Activated CD8-positive, alpha-beta memory T cell treated with anti-CD3 and anti-CD28 coated beads, Interleukin-2, amount 50 U/mL, for 48 hours (primary cell): ENCODE measurements around the gene SMTN.
"Not testable (repeated sequence)": the region's sequence is repeated elsewhere in the genome, so short reads cannot be mapped to it uniquely, and the experiment has no call there.

Experiments
- DNase-seq: peaks from one replicate; pipeline ENCODE4 v3.0.0-alpha.2; 2020

SMTN gene

GRCh38 chr22:31080848-31081649 is at the start of gene SMTN:
Gene SMTN (plus strand): TSS chr22:31081318. CDS start chr22:31083259, 1,941 bp downstream.
- DNase-seq: peak; percentile 95

- DNase-seq: no peak
Observed at GRCh38 chr22:31036671-31037550, 44.2 kb upstream of the SMTN start.

- DNase-seq: no peak
Observed at GRCh38 chr22:31038686-31039085, 42.4 kb upstream of the SMTN start.

- DNase-seq: no peak
Observed at GRCh38 chr22:31039393-31039792, 41.7 kb upstream of the SMTN start.

- DNase-seq: no peak
Observed at GRCh38 chr22:31040542-31041398, 40.3 kb upstream of the SMTN start.

GRCh38 chr22:31044262-31044861 is 36.8 kb upstream of the SMTN start:
- DNase-seq: no peak

- DNase-seq: no peak
Observed at GRCh38 chr22:31045900-31046538, 35.1 kb upstream of the SMTN start.

GRCh38 chr22:31046539-31047226 is 34.4 kb upstream of the SMTN start:
- DNase-seq: no peak

GRCh38 chr22:31048570-31048969 is 32.5 kb upstream of the SMTN start:
- no peak for DNase-seq

- DNase-seq: no peak
Observed at GRCh38 chr22:31049815-31050420, 31.2 kb upstream of the SMTN start.

- no peak for DNase-seq
Observed at GRCh38 chr22:31055117-31055634, 25.9 kb upstream of the SMTN start.

- no peak for DNase-seq
Observed at GRCh38 chr22:31055635-31056159, 25.4 kb upstream of the SMTN start.

- no peak for DNase-seq
Observed at GRCh38 chr22:31056986-31057599, 24.0 kb upstream of the SMTN start.

GRCh38 chr22:31059663-31060062 is 21.5 kb upstream of the SMTN start:
- not testable (repeated sequence) for DNase-seq

GRCh38 chr22:31062566-31063230 is 18.4 kb upstream of the SMTN start:
- DNase-seq: no peak

GRCh38 chr22:31064369-31064768 is 16.7 kb upstream of the SMTN start:
- no peak for DNase-seq

GRCh38 chr22:31068970-31069369 is 12.1 kb upstream of the SMTN start:
- no peak for DNase-seq

GRCh38 chr22:31069691-31070314 is 11.3 kb upstream of the SMTN start:
- DNase-seq: not testable (repeated sequence)

GRCh38 chr22:31073125-31073524 is 8.0 kb upstream of the SMTN start:
- DNase-seq: not testable (repeated sequence)
